Retina (tissue), 1 donor: ENCODE results near the gene ILDR1.

Experiments used
- DNase-seq: peaks from one replicate; pipeline ENCODE4 v3.0.0-alpha.2; 2016

The ILDR1 gene

GRCh38 chr3:122014741-122015140, 7.3 kb downstream of the ILDR1 start:
- DNase-seq = no peak

GRCh38 chr3:122013448-122013925, 8.6 kb downstream of the ILDR1 start:
- no peak for DNase-seq

GRCh38 chr3:122012821-122013220, 9.2 kb downstream of the ILDR1 start:
- DNase-seq = no peak

GRCh38 chr3:122011396-122011795, 10.7 kb downstream of the ILDR1 start:
- no peak for DNase-seq

DNA sequence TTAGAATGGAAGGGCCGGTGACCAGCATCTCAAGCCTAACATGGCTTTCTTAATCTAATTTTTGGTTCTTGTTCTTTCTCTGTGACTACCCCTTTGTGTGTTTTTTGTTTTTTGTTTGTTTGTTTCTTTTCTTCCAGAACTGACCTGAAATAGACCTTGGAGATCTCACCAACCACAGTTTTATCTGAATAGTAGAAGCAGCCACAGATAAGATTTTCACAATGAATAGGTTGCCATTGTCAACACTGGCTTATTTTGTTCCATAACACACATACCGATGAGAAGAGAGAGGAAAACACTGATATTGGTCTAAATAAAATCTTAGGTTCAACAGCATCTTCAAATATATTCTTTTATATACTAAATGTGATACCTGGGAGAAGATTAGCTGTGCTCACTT, 11.5 kb downstream of the ILDR1 start:
- DNase-seq = no peak

DNA sequence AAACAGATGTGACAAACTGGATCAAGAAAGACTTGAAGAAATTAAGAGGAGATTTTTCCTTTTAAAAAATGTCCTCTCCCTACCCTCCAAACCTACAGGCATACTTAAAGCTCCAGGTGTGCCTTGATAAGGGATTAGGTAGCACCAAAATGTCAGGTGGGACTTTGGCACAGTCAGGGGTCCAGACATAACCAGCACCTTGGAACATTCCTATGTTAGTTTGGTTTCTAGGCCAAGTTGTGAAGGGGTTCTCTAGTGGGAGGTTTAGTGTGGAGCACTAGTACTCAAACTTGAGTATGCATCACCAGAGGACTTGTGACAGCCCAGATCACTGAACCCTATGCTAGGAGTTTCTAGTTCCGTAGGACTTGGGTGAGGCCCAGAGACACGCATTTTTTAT, 13.9 kb downstream of the ILDR1 start:
- no peak for DNase-seq

GRCh38 chr3:122006267-122006666, 15.8 kb downstream of the ILDR1 start:
- DNase-seq = no peak

DNA sequence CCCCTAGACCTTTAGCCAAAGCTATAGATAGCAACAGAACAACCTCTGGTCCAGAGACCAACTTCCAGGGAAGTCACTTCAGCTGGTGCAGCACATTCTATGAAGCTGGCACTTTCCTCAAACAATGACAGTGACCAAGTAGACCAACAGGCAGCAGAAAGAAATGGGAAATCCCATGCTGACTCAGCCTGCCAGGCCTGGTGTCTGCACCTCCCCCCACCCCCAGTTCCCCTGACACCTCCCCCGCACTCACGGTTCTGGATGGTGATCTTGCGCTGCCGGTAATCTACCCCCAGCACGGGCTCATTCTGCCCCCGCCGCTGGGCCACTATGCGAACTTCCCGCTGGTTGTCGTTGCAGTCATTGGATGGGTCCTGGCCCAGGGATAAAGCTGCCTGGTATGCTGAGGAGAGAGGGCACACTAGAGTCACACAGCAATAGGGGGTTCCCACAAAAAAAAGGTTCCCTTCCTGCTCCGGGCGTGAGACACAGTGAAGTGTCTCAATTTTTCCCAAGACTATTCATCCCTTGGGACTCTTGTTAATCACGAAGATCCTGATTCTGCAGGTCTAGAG, 17.0 kb downstream of the ILDR1 start:
- DNase-seq = no peak

- DNase-seq = no peak
Observed at GRCh38 chr3:122004107-122004506, 17.9 kb downstream of the ILDR1 start.

- DNase-seq = no peak
Observed at GRCh38 chr3:122003606-122004005, 18.4 kb downstream of the ILDR1 start.

GRCh38 chr3:122003112-122003511, 18.9 kb downstream of the ILDR1 start:
- DNase-seq = no peak

GRCh38 chr3:122002611-122003010, 19.4 kb downstream of the ILDR1 start:
- DNase-seq = no peak

- DNase-seq = no peak
Observed at GRCh38 chr3:122001892-122002291, 20.2 kb downstream of the ILDR1 start.

- DNase-seq = no peak
Observed at GRCh38 chr3:122000936-122001605, 21.0 kb downstream of the ILDR1 start.

DNA sequence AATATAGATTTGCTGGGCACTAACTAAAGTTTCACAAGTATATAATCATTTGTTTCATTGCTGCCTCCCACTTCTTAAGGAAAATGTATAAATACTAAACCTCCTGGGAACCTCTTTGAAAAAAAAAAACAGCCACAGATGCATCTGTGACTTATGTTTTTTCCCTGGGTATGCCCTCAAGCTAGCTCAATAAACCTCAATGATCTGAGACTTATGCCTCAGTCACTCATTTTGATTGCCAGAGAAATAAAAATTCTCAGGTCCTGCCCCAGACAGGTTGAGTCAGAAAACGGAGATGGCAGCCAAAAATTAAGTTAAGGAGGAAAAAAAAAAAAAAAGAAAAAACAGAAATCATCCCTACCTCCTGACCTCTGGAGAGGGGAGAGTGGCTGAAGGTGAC, 22.1 kb downstream of the ILDR1 start:
- no peak for DNase-seq

GRCh38 chr3:121998611-121999473, 23.2 kb downstream of the ILDR1 start:
- DNase-seq = no peak

DNA sequence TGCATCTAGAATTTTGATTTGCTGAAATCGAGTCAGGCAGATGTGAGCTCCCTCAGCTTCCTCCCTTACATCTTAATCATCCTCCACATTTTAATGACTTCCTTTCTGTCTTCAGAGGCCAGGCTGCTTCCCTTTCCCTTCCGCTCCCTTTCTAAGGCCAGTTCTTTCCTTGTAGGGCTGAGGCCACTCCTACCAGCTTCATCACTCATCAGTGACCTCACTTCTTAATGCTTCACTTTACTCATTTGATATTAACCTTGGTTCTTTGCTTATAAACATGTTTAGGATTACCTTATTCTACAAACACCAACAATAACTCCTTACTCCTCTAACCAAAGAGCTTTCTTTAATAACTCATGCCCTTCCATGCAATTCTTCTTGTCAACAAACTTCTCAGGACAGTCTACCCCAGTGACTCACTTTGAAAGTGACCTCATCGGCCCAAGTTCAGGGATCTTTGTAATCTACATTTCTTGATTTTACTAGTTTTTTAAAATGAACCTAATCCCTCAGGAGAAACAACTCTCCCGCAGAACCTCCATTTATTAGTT, 23.9 kb downstream of the ILDR1 start:
- DNase-seq = no peak

- no peak for DNase-seq
Observed at GRCh38 chr3:121997372-121997771, 24.7 kb downstream of the ILDR1 start.

DNA sequence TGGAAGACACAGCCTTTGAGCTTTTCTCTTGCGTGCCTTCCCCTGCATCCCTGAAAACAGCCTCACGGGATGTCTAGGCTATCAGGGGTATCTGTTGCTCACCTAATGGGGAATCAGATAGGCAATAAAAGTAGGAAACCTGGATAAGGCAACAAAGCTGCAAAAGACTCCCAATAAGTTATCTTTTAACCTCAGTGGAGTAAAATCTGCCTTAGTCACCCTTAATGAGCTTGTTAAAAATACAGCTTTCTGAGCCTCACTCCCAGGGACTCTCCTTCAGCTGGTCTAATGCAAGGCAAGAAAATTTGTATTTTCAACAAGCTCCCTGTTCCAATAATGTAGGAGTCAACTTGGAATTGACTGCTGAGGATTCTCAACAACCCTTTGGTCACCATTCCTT, 25.6 kb downstream of the ILDR1 start:
- DNase-seq = no peak

DNA sequence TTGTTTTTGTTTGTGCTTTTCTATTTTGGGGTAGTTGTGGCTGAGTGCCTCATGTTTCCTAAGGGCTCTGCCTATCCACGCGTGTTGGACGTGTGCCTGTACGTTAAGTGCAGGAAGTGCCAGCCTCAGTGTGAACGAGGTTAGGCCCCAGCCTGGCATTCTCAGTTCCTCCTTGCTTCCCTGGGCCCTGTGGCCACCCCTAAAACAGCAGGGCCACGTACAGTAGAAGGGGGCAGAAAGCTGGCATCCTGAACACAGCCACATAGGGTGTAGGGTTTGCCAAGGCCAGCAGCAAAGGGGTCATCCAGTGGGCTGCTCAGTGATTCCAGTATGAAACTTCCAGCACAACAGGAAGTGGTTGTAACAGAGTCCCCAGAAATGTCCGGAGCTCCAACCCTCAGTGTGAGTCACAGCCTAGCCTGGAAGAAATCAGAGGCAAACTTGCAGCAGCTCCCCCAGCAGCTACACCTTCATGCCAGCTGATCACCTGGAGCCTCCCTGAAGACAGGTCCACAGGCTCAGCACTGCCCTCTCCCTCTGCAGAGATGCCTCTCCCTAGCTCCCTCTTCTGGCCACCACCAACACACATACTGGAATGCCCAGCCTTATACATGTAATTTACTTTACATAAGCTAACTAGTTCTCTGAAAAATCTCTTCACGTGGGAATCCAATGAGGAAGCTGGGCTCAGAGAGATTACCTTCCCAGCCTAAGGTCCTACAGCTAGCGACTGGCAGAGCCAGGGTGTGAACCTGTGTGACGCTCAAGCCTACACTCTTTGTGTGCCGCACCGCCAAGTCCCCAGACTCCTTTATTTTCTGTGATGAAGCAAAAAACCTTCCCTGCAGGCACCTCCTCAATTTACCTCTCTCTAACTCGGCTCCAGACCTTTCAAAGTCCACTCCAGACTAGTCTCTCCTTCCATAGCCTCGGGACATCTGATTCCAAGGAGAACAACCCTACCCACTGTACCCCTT, 26.6 kb downstream of the ILDR1 start:
- DNase-seq = peak; percentile 18

DNA sequence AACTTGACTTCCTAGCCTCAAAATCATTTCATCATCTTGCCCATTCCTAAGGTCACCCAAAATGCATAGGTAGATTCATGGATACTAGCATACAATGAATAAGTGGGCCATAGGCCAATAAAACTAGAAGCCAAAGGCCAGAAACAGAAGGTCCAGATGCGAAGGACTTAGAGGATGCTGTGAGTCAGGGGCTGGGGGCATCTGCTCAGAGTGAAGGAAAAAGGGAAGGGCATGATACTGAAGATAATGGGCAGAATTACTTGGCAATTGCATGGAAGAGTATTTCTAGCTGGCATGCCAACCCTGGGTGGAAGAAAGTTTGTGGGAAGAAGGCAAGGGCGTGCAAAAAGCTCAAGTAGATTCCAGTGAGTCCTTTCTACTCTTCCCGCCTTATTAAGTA, 27.5 kb downstream of the ILDR1 start:
- DNase-seq = no peak
